ENCODE measurements around the gene XYLT2. TPM values are rescaled to one million over a fixed set of nuclear protein-coding genes. Genes with fewer than 3 reads are reported as not detected.
"Not testable (repeated sequence)": the region's sequence is repeated elsewhere in the genome, so short reads cannot be mapped to it uniquely, and the experiment has no call there.

XYLT2 gene
- total and polyA plus RNA-seq, 4 donors: 15.3 to 35.9 (median 21.0) TPM

GRCh38 chr17:50304781-50305404 is 41.0 kb upstream of the XYLT2 start:
- no peaks in the 10 kb centered on the region for H3K36me3 ChIP-seq (ENCODE audit: control insufficient read depth, insufficient read depth, low read length)
- peaks cover 4% of the 10 kb centered on the region for H3K4me1 ChIP-seq (ENCODE audit: control insufficient read depth, insufficient read depth, low read length)
- H3K9me3 ChIP-seq (ENCODE audit: control insufficient read depth, insufficient read depth, low read length): no peaks in the 10 kb centered on the region
- no peaks in the 10 kb centered on the region for H3K27me3 ChIP-seq (ENCODE audit: control insufficient read depth, insufficient read depth, low read length)
- no peak overlapping the region for H3K4me3 ChIP-seq (ENCODE audit: low read depth, low read length)
- H3K27ac ChIP-seq (ENCODE audit: low read depth, low read length): no peak overlapping the region
- DNase-seq (ENCODE audit: low read depth in 4 of 6, low spot score in 6 of 6): peak in 2 of 6 donors; percentile 31 to 51
- WGBS (ENCODE audit: insufficient coverage): 41% methylated on average over 2 of the region's 7 CpGs

DNA sequence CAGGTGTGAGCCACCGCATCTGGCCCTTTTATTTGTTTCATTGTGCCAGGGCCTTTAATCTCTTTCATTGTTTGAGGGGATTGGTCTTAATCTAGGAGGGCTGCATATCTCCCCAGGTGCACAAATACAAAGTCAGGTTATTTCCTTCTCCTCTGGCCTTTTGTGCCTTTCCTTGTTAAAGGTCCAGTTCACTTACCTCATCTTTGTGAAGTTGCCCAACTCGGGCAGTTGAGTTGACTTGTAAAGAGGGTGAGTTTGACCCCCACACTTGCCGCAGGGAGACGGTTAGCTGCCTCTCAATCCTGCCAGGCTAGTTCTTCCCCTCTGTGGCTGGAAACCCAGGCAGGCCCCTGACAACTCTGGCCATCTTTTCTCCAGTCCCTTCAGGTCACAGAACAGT is 38.3 kb upstream of the XYLT2 start:
- no peak overlapping the region for H3K27ac ChIP-seq (ENCODE audit: low read depth, low read length)
- H3K27me3 ChIP-seq (ENCODE audit: control insufficient read depth, insufficient read depth, low read length): no peaks in the 10 kb centered on the region
- 89% methylated on average over 2 of the region's 4 CpGs for WGBS (ENCODE audit: insufficient coverage)
- H3K4me3 ChIP-seq (ENCODE audit: low read depth, low read length): no peak overlapping the region
- no peaks in the 10 kb centered on the region for H3K36me3 ChIP-seq (ENCODE audit: control insufficient read depth, insufficient read depth, low read length)
- no peaks in the 10 kb centered on the region for H3K9me3 ChIP-seq (ENCODE audit: control insufficient read depth, insufficient read depth, low read length)
- H3K4me1 ChIP-seq (ENCODE audit: control insufficient read depth, insufficient read depth, low read length): peaks cover 4% of the 10 kb centered on the region
- DNase-seq (ENCODE audit: low read depth in 4 of 6, low spot score in 6 of 6): no peak

GRCh38 chr17:50308666-50309065 is 37.3 kb upstream of the XYLT2 start:
- no CpG with 5 or more reads among the region's 4 CpGs for WGBS (ENCODE audit: insufficient coverage)
- H3K9me3 ChIP-seq (ENCODE audit: control insufficient read depth, insufficient read depth, low read length): no peaks in the 10 kb centered on the region
- DNase-seq (ENCODE audit: low read depth in 4 of 6, low spot score in 6 of 6): no peak
- H3K4me1 ChIP-seq (ENCODE audit: control insufficient read depth, insufficient read depth, low read length): peaks cover 4% of the 10 kb centered on the region
- H3K27me3 ChIP-seq (ENCODE audit: control insufficient read depth, insufficient read depth, low read length): no peaks in the 10 kb centered on the region
- no peak overlapping the region for H3K27ac ChIP-seq (ENCODE audit: low read depth, low read length)
- H3K4me3 ChIP-seq (ENCODE audit: low read depth, low read length): no peak overlapping the region
- H3K36me3 ChIP-seq (ENCODE audit: control insufficient read depth, insufficient read depth, low read length): no peaks in the 10 kb centered on the region

- Histone ChIP-seq H3K36me3 (ENCODE audit: control insufficient read depth, insufficient read depth, low read length) (no peaks in the 10 kb centered on the region), H3K27me3 (ENCODE audit: control insufficient read depth, insufficient read depth, low read length) (no peaks in the 10 kb centered on the region), H3K4me1 (ENCODE audit: control insufficient read depth, insufficient read depth, low read length) (no peaks in the 10 kb centered on the region), H3K27ac (ENCODE audit: low read depth, low read length) (no peak overlapping the region), H3K9me3 (ENCODE audit: control insufficient read depth, insufficient read depth, low read length) (no peaks in the 10 kb centered on the region), H3K4me3 (ENCODE audit: low read depth, low read length) (no peak overlapping the region)
- 73% methylated on average over 1 of the region's 3 CpGs for WGBS (ENCODE audit: insufficient coverage)
- no peak for DNase-seq (ENCODE audit: low read depth in 4 of 6, low spot score in 6 of 6)
Observed at GRCh38 chr17:50310455-50311111, 35.3 kb upstream of the XYLT2 start.

GRCh38 chr17:50311112-50311460 is 34.8 kb upstream of the XYLT2 start:
- Histone ChIP-seq H3K4me3 (ENCODE audit: low read depth, low read length) (no peak overlapping the region), H3K4me1 (ENCODE audit: control insufficient read depth, insufficient read depth, low read length) (no peaks in the 10 kb centered on the region), H3K9me3 (ENCODE audit: control insufficient read depth, insufficient read depth, low read length) (no peaks in the 10 kb centered on the region), H3K36me3 (ENCODE audit: control insufficient read depth, insufficient read depth, low read length) (no peaks in the 10 kb centered on the region), H3K27me3 (ENCODE audit: control insufficient read depth, insufficient read depth, low read length) (no peaks in the 10 kb centered on the region), H3K27ac (ENCODE audit: low read depth, low read length) (no peak overlapping the region)
- no peak for DNase-seq (ENCODE audit: low read depth in 4 of 6, low spot score in 6 of 6)
- 70% methylated on average over 1 of the region's 1 CpG for WGBS (ENCODE audit: insufficient coverage)

DNA sequence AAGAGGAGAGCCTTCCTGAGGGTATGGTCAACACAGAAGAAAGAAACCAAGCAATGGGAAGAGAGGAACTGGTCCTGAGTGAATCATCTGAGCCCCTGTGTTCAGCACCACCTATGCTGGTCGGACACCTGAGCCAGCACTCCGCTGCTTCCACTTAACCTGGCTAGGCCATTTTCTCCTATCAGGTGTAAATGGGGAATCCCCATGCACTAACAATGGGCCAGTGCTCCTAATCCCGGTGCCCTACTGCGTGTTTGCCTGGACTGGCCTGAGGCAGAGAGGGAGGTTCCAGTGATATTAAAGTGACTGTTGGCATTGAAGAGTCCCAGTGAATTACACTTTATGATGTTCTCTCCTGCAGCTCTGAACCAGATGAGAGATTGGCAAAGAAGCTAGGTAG is 34.4 kb upstream of the XYLT2 start:
- no peaks in the 10 kb centered on the region for H3K36me3 ChIP-seq (ENCODE audit: control insufficient read depth, insufficient read depth, low read length)
- WGBS (ENCODE audit: insufficient coverage): 61% methylated on average over 3 of the region's 4 CpGs
- H3K4me3 ChIP-seq (ENCODE audit: low read depth, low read length): no peak overlapping the region
- H3K9me3 ChIP-seq (ENCODE audit: control insufficient read depth, insufficient read depth, low read length): no peaks in the 10 kb centered on the region
- H3K27me3 ChIP-seq (ENCODE audit: control insufficient read depth, insufficient read depth, low read length): no peaks in the 10 kb centered on the region
- H3K4me1 ChIP-seq (ENCODE audit: control insufficient read depth, insufficient read depth, low read length): no peaks in the 10 kb centered on the region
- no peak overlapping the region for H3K27ac ChIP-seq (ENCODE audit: low read depth, low read length)
- DNase-seq (ENCODE audit: low read depth in 4 of 6, low spot score in 6 of 6): no peak

- no peaks in the 10 kb centered on the region for H3K9me3 ChIP-seq (ENCODE audit: control insufficient read depth, insufficient read depth, low read length)
- WGBS (ENCODE audit: insufficient coverage): 40% methylated on average over 4 of the region's 5 CpGs
- H3K4me3 ChIP-seq (ENCODE audit: low read depth, low read length): no peak overlapping the region
- H3K36me3 ChIP-seq (ENCODE audit: control insufficient read depth, insufficient read depth, low read length): no peaks in the 10 kb centered on the region
- no peak overlapping the region for H3K27ac ChIP-seq (ENCODE audit: low read depth, low read length)
- no peaks in the 10 kb centered on the region for H3K4me1 ChIP-seq (ENCODE audit: control insufficient read depth, insufficient read depth, low read length)
- no peaks in the 10 kb centered on the region for H3K27me3 ChIP-seq (ENCODE audit: control insufficient read depth, insufficient read depth, low read length)
- DNase-seq (ENCODE audit: low read depth in 4 of 6, low spot score in 6 of 6): no peak
Observed at GRCh38 chr17:50312308-50312707, 33.6 kb upstream of the XYLT2 start.

DNA sequence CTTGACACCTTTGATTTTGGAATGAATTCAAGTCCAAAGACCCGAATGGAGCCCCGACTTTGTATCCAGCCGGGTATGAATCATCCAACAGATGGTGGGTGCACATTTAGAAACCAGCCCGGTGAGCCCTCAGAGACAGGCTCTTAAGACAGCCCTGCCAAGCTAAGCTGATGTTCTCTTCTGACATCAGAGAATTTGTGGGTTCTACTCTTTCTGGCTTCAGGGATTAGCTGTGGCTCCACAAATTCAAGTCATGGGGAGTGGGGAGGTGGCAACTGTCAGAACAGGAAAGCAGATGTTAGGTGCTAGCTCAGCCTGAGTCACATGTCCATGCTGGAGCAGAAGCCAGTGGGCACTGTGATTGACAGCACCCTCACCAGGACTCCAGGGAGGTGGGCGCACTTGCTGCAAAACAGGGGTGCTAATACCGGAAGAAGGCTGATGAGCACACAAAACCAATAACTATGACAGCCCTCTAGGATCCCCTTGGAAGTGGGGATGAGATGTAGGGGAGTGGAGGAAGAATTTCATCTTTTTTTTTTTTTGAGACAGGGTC is 31.4 kb upstream of the XYLT2 start:
- Histone ChIP-seq H3K4me1 (ENCODE audit: control insufficient read depth, insufficient read depth, low read length) (no peaks in the 10 kb centered on the region), H3K27me3 (ENCODE audit: control insufficient read depth, insufficient read depth, low read length) (no peaks in the 10 kb centered on the region), H3K4me3 (ENCODE audit: low read depth, low read length) (no peak overlapping the region), H3K27ac (ENCODE audit: low read depth, low read length) (no peak overlapping the region), H3K9me3 (ENCODE audit: control insufficient read depth, insufficient read depth, low read length) (no peaks in the 10 kb centered on the region), H3K36me3 (ENCODE audit: control insufficient read depth, insufficient read depth, low read length) (no peaks in the 10 kb centered on the region)
- DNase-seq (ENCODE audit: low read depth in 4 of 6, low spot score in 6 of 6): no peak
- 86% methylated on average over 4 of the region's 6 CpGs for WGBS (ENCODE audit: insufficient coverage)

- H3K36me3 ChIP-seq (ENCODE audit: control insufficient read depth, insufficient read depth, low read length): no peaks in the 10 kb centered on the region
- no peak overlapping the region for H3K27ac ChIP-seq (ENCODE audit: low read depth, low read length)
- WGBS (ENCODE audit: insufficient coverage): no CpG with 5 or more reads among the region's 3 CpGs
- no peaks in the 10 kb centered on the region for H3K4me1 ChIP-seq (ENCODE audit: control insufficient read depth, insufficient read depth, low read length)
- no peaks in the 10 kb centered on the region for H3K27me3 ChIP-seq (ENCODE audit: control insufficient read depth, insufficient read depth, low read length)
- H3K9me3 ChIP-seq (ENCODE audit: control insufficient read depth, insufficient read depth, low read length): no peaks in the 10 kb centered on the region
- no peak overlapping the region for H3K4me3 ChIP-seq (ENCODE audit: low read depth, low read length)
- DNase-seq (ENCODE audit: low read depth in 4 of 6, low spot score in 6 of 6): no peak
Observed at GRCh38 chr17:50316016-50316587, 29.8 kb upstream of the XYLT2 start.

DNA sequence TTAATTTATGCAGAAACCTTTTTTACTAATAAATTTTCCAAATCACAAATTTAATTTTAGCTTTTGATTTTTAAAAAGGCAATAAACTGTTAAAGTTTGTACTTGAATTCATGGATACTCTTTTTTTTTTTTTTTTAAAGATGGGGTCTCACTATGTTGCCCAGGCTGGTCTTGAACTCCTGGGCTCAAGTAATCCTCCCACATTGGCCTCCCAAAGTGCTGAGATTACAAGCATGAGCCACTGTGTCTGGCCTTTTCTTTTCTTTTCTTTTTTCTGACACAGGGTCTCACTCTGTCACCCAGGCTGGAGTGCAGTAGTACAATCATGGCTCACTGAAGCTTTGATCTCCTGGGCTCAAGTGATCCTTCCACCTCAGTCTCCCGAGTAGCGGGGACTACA is 29.3 kb upstream of the XYLT2 start:
- not testable (repeated sequence) for H3K27ac ChIP-seq (ENCODE audit: low read depth, low read length); H3K27me3 ChIP-seq (ENCODE audit: control insufficient read depth, insufficient read depth, low read length); H3K4me3 ChIP-seq (ENCODE audit: low read depth, low read length); DNase-seq (ENCODE audit: low read depth in 4 of 6, low spot score in 6 of 6); H3K4me1 ChIP-seq (ENCODE audit: control insufficient read depth, insufficient read depth, low read length); H3K36me3 ChIP-seq (ENCODE audit: control insufficient read depth, insufficient read depth, low read length); H3K9me3 ChIP-seq (ENCODE audit: control insufficient read depth, insufficient read depth, low read length)
- WGBS (ENCODE audit: insufficient coverage): no CpG with 5 or more reads among the region's 2 CpGs
